Chondrocyte (in vitro differentiated cells): Measurements from ENCODE around the gene SLC17A4. TPM values are rescaled to one million over a fixed set of nuclear protein-coding genes. Genes with fewer than 3 reads are reported as not detected.

Experiments used
- DNase-seq: peaks from one replicate; pipeline ENCODE4 v3.0.0; 2021; ENCODE audit warnings: mixed read lengths, low spot score
- H3K27ac Mint-ChIP-seq: one replicate; pipeline ENCODE4 v1.8.0; 2021; ENCODE audit warnings: mild to moderate bottlenecking, moderate library complexity, mixed read lengths; ENCODE audit not compliant: unreplicated experiment
- H3K27me3 Mint-ChIP-seq: 2 replicates; pipeline ENCODE4 v1.8.0; 2021; ENCODE audit warnings: low read depth, mixed read lengths
- H3K36me3 Mint-ChIP-seq: 2 replicates; pipeline ENCODE4 v1.8.0; 2021; ENCODE audit warnings: low read depth, mixed read lengths
- H3K4me1 Mint-ChIP-seq: 2 replicates; pipeline ENCODE4 v1.8.0; 2021; ENCODE audit warnings: low read depth, mild to moderate bottlenecking, mixed read lengths
- H3K4me3 Mint-ChIP-seq: one replicate; pipeline ENCODE4 v1.8.0; 2021; ENCODE audit warnings: mild to moderate bottlenecking, moderate library complexity, mixed read lengths; ENCODE audit not compliant: unreplicated experiment
- H3K9me3 Mint-ChIP-seq: 2 replicates; pipeline ENCODE4 v1.8.0; 2021; ENCODE audit warnings: low read depth, mixed read lengths
- CTCF ChIP-seq: fragments of 200-600 bp; sonication (generic); IDR thresholded peaks from 2 replicates; pipeline ENCODE4 v1.5.0; 2021; ENCODE audit warnings: antibody characterized with exemption, mild to moderate bottlenecking, moderate library complexity
- total RNA-seq: library from RNA; stranded (reverse); gene quantifications from 3 replicates; pipeline ENCODE4 v1.2.1, GENCODE V29; 2021

The SLC17A4 gene
- total RNA-seq, 1 donor from 2014 or later: not detected

GRCh38 chr6:25804804-25805203, 50.3 kb downstream of the SLC17A4 start:
- no peak overlapping the region for H3K4me3 Mint-ChIP-seq
- no peaks in the 10 kb centered on the region for H3K4me1 Mint-ChIP-seq

GRCh38 chr6:25815194-25815593, 60.7 kb downstream of the SLC17A4 start:
- Mint-ChIP-seq H3K4me3 (no peak overlapping the region), H3K4me1 (no peaks in the 10 kb centered on the region), H3K27me3 (peaks cover 16% of the 10 kb centered on the region), H3K36me3 (no peaks in the 10 kb centered on the region), H3K9me3 (no peaks in the 10 kb centered on the region), H3K27ac (no peak overlapping the region)
- DNase-seq: no peak
- TF ChIP-seq CTCF: no peak

More at GRCh38 chr6:25804804-25805203, 50.3 kb downstream of the SLC17A4 start:
- peaks cover 28% of the 10 kb centered on the region for H3K27me3 Mint-ChIP-seq
- no peaks in the 10 kb centered on the region for H3K36me3 Mint-ChIP-seq
- H3K9me3 Mint-ChIP-seq: no peaks in the 10 kb centered on the region
- TF ChIP-seq CTCF: no peak
- no peak overlapping the region for H3K27ac Mint-ChIP-seq
- DNase-seq: no peak

- DNase-seq: no peak
- Mint-ChIP-seq H3K4me3 (no peak overlapping the region), H3K9me3 (no peaks in the 10 kb centered on the region), H3K27me3 (peaks cover 12% of the 10 kb centered on the region), H3K27ac (no peak overlapping the region), H3K4me1 (no peaks in the 10 kb centered on the region), H3K36me3 (no peaks in the 10 kb centered on the region)
- no peak for TF ChIP-seq CTCF
Observed at GRCh38 chr6:25816252-25816651, 61.7 kb downstream of the SLC17A4 start.

GRCh38 chr6:25821341-25821740, 66.8 kb downstream of the SLC17A4 start:
- DNase-seq: no peak
- TF ChIP-seq CTCF: no peak
- no peaks in the 10 kb centered on the region for H3K4me1 Mint-ChIP-seq
- no peak overlapping the region for H3K27ac Mint-ChIP-seq
- H3K27me3 Mint-ChIP-seq: peaks cover 28% of the 10 kb centered on the region
- H3K9me3 Mint-ChIP-seq: peaks cover 3% of the 10 kb centered on the region
- no peaks in the 10 kb centered on the region for H3K36me3 Mint-ChIP-seq
- H3K4me3 Mint-ChIP-seq: no peak overlapping the region

- no peak for DNase-seq
- H3K27me3 Mint-ChIP-seq: peaks cover 37% of the 10 kb centered on the region
- H3K27ac Mint-ChIP-seq: no peak overlapping the region
- no peak overlapping the region for H3K4me3 Mint-ChIP-seq
- no peak for TF ChIP-seq CTCF
- no peaks in the 10 kb centered on the region for H3K36me3 Mint-ChIP-seq
- peaks cover 3% of the 10 kb centered on the region for H3K9me3 Mint-ChIP-seq
- no peaks in the 10 kb centered on the region for H3K4me1 Mint-ChIP-seq
Observed at GRCh38 chr6:25829375-25829774, 74.8 kb downstream of the SLC17A4 start.
